GOT3 (cell line): ENCODE data around the gene RAMP3.

Source experiments
- DNase-seq: peaks from one replicate; lab custom pipeline; 2025; ENCODE audit warnings: mixed read lengths; lab: John Stamatoyannopoulos, UW

RAMP3 gene

DNA sequence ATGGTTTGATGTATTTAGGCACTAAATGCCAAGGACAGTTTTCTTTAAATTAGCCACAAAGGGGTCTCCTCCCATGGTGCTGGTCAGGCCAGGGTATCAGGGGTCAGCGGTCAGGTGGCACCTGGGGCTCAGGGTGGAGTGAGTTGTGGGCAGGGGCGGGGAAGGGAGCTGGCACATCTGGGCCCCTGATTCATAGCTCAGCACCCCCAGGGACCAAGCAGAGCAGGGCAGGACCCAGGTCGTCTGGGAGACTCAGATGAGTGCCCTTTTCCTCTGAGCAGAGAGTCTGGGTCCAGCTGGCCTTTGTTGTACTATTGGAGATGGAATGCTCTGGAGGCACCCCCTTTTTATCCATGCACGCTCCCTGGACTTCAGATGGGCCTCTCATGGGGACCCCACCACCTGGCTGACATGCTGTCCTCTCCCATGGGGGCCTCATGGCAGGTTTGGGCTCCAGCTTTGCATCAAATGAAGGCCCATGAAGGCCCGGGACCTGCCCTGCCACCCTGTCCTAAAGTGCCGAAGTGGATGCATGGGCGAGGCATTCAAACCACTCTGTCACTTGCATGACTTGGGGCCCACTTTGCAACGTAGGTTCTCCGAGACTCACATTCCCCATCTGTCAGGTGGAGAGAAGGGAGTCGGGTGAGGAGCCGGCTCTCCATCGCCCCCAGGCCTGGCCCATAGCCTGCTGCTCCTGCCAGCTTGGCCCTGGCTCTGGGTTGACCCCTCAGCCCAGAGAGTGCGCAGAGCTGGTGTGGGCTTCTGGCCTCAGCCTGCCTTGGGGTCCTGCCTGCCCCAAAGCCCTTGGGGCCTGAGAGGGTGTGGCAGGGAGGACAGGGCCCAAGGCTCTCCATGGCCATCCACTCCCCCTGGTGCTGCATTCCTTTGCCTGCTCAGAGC is 66.4 kb downstream of the RAMP3 start:
- no peak for DNase-seq

DNA sequence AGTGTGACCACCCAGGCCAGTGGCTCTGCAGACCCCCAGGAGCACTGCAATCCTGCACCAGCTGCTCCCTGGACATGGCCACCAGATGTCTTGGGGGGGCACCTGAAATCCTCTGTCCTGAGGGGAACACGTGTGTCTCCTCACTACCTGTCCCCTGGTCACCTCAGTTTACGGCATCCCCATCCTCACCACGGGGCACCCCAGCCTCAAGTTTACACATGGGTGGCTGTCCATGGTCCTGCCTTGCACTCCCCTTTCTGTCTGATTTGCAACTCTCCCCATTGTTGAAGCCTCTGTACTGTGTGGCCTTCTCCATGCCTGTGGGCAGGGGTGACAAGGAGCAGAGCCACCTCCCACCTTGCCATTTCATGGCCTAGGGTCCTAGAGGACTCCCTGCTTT is 67.2 kb downstream of the RAMP3 start:
- no peak for DNase-seq

GRCh38 chr7:45225311-45225947 is 67.8 kb downstream of the RAMP3 start:
- DNase-seq = no peak

DNA sequence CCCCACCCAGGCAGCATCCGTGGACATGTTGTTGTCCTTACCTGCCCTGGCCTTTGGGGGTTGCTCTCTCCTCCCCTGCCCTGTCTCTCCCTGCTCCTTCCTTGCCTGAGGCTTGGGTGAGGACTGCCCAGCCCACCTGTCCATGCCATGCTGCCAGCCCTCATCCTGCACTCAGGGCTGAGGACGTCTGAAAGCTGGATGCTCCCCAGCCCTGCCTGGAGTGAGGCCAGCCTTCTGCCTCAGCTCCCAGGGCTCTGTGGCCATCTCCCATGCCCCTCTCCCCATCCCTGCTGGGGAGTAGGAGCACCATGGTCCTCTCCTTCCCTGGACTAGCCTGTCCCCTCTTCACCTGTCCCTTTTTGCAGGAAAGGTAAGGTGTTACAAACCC is 68.4 kb downstream of the RAMP3 start:
- no peak for DNase-seq

- DNase-seq = no peak
Measured at GRCh38 chr7:45229156-45229920, 71.7 kb downstream of the RAMP3 start.

GRCh38 chr7:45230083-45230482 is 72.5 kb downstream of the RAMP3 start:
- DNase-seq = no peak

GRCh38 chr7:45230611-45231165 is 73.1 kb downstream of the RAMP3 start:
- DNase-seq = no peak

GRCh38 chr7:45233249-45233775 is 75.7 kb downstream of the RAMP3 start:
- no peak for DNase-seq
